ENCODE measurements around the gene SMC6.
A peak's percentile ranks its signal among the peaks of the same experiment; 100 is the strongest.

SMC6 gene

DNA sequence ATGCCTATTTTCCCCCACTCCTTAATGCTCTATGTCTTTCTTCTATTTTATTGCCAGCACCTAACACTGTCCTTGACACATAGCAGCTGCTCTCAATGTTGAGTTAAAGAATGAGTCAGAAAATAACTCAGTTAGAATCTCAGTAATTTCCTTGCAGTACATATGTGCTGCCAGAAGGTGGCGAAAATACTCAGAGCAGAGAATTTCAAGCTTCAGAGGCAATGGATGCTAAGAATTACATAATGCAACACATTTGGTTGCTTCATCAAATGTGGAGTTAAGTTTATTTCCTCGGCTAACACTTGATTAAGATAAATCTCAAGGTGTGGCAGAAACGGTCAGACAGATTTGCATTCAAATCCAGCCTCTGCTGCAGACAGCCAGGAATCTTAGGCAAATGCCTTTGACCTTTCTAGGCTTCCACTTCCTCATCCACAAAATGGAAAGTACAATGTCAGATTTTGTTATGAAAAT lies 107.5 kb downstream of the SMC6 start:
- peak; percentile 84 for DNase-seq

DNA sequence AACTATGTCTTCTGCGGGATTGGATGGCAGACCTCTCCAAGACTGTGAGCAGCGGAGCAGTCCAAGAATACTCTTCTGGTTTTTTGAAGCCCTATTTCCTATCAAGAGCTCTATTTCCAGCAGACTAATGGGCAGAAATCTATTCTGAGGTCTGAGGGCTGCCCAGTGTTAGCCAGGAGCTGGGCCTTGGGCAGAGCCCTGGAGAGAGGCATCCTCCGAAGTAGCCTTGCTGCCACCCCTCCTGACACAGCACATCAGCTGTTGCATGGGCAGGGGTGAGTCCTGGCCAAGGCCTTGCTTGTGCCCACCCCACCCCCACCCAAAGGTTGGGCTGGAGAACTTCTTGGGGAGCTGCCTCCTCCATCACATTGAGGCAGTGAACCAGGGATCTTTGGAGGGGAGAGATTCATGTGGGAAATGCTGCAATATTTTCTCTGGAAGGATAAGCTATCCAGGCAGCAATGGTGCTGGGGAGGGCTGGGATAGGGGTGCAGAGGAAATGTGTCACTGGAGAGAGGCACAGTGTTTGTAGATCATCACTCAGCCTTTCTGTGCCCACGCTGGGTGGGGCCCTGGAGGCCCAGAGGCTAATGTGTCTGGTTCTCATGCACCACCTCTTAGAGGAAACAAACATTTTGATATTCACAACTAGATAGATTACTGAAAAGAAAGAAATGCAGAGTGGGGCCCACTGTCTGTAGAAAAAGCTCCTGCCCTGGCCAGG lies 108.5 kb downstream of the SMC6 start:
- DNase-seq = peak; percentile 75

DNA sequence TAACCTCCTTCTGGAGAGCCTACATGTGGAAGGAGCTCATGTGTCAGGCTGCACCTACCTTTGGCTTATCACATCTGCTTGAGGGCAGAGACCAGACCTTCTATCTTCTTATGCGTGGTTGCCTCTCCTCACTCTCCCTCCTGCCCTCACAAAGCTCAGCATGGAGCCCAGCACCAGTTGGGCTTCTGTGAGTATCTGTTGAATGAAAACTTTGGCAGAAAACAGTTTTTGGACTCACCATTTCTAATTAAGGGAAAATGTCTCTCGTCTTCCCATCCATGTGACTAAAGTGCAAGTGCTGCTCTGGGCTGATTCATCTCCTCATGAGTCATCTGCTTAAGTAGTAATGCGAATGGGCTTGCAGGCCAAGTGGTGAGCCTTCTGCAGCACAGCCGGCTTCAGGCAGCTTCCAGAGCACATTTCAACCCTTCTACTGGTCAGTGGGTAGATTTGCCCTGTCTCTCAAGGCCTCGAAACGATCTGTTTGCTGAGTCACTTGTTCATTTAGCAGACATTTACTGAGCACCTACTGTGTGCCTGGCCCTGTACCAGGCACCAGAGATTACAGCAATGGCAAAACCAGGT lies 110.5 kb downstream of the SMC6 start:
- DNase-seq = peak; percentile 92

DNA sequence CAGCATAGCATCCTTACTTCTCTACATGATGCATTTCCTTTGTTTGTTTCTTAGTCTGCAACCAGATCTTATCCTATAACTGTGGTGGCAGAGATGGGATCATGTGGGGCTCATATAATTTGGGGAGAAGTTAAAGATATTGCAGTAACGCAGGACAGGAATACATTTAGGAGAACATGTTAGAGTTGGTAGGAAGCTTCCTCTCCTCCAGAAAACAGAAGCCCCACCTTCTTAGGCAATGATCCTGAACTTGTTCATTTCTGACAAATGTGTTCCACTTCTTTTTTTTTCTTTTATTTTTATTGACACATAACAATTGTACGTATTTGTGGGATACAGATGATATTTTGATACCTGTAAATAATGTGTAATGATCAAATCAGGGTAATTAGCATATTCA lies 113.2 kb downstream of the SMC6 start:
- peak; percentile 29 for DNase-seq

DNA sequence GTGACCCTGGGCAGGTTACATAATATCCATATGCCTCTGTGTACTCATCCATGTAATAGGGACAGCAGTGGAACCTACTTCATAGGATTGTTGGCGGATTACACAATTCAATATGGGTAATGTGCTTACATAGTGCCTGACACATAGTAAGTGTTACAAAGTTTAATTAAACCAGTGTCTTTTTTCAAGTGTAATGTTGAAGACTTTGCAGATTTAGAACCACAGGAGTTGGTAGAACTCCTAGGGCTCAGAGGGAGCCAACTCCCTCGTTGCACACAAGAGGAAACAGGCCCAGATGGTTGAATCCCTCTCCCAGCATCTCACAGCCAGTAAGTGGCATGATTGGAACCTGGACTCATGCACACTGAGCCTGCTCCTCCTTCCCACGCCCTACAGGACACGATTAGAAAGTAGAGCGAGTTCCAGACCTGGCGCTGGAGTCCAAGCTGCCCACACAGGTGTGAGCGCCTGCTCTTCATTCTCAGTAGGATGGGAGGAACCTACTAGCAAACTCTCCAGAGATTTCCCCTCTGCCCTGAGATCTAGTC lies 115.3 kb downstream of the SMC6 start:
- peak; percentile 28 for DNase-seq

DNA sequence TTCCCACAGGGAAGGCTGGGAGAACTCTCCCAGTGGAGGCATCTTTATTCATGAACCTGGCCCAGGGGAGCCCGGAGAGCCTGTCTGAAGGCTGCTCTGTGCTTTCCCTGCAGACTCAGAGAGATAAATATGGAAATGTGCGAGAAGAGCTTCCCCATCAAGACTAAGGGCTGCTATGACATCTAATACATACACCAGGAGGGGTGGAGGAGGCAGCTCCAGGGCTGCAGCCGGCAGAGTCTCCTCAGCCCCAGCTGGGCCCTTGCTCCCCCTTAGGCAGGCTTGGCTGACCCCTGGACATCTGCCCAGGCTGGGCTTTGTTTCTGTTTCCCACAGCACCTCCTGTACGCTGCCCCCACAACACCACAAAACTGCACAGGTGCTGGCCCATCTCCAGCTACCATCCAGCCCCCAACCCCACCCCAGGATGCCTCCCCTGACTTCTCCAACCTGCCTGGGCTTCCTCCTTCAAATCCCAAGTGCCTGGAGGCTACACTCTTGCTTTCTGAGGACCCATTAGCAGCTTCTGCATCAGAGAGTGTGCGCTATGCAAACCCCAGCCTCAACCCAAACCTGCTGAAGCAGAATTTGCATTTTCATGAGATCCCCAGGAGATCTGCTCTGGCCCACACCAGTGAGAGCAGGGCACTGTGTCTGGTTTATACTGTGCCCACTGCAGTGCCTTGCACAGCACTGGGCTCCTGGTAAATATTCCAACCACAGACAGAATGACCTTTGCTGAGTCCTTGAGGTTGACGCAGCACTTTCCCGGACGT lies 116.3 kb downstream of the SMC6 start:
- no peak for DNase-seq

DNA sequence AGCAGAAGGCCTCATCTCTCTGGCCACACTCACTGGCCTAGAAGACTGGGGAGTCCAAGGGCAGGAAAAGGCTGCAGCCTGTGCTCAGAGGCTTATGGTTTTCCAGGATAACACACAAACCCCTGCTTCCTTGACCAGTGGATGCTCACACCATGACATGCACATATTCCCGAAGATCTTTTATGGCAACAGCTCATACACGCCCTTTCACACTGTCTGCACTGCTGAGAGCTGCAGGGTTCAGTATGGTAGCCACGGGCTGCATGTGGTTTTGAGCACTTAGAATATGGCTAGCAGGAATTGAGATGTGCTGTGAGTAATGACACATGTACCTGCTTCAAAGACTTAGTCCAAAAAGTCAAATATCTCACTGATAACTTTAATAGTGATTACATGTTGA lies 117.4 kb downstream of the SMC6 start:
- no peak for DNase-seq

DNA sequence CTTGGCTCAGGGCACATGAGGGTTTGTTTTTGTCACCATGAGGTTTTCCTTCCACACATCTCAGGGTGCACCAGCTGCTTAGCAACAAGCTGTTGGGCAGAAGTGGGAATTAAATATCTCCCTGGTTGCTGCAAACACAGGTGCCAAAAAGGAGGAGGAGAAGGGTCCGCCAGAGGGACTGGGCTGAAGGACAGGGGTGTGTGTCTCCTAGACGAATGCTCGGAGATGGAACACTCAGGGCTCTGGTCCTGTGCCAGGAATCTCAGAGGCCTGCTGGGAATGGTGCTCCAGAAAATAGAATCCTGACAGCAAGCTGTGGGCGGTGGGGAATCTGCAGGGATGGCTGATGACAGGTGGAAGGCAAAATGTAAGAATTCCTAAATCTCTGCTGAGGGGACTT lies 118.6 kb downstream of the SMC6 start:
- DNase-seq = no peak

DNA sequence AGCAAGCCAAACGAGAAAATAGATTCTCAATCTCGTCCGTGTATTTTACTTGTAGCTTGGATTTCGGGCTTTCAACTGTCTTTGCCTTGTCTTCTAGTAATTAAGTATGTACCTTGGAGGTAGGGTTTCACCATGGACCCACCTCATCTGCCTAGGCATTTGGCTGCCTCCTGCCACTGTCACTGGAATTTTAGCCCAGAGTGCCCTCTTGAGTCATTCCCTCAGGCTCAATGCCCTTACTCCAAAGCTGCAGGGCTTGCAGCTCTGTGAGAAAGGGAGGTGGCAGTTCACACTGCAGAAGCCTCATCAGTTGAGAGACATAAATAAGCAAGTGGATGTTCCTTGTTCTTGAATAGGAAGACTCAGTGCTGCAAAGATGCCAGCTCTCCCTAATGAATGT lies 123.5 kb downstream of the SMC6 start:
- no peak for DNase-seq

DNA sequence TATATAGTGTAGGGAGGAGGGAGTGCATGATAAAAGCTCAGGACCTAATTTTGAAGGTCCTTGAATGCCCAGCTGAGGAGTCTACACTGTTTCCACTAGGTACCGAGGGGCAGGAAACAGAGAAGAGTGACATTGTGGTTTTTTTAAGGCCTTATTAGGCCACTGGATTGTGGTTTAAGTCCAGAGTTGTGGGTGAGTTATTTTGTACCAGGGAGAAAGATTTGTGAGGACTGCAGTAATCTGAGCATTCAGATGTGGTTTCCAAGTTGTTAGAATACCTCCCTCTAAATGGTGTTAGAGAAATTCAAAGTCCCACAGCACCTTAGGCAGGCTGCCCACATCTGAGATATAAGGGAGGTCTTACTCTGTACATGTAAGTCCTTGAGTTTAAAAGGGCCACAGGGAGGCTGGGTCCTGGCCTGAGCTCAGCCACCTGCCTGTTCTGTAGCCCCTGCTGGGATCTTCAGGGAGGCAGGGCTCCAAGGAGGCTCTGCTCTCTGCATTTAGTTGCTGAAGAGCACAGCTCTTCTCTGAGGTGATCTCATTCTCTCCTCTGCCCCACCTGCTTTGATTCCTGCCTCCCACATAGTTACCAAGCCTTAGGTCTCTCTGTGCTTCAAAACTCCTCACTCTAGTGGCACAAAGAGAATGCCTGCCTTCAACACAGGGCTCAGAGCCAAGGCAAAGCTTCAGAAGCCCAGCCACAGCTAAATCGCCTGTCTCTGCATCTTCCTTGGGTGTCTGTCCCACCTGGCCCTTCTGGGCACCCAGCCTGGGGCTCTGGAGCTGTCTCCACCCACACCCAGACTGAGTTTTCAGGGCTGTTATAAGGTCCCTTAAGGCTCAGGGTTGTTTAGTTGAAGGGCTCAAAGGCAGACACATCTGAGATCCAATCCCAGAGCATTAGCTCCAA lies 125.0 kb downstream of the SMC6 start:
- DNase-seq = no peak

DNA sequence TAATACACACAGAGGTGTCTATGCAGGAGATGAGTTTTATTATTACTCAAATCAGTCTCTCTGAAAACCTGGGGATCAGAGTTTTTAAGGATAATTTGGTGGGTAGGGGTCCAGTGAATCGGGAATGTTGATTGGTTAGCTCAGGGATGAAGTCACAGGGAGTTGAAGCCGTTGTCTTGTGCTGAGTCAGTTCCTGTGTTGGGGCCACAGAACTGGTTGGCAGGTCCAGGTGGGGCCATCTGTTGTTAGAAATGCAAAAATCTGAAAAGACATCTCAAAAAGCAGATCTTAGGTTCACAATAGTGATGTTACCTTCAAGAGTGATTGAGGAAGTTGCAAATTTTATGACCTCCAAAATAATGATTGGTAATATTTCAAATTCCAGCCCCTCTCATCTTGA lies 126.2 kb downstream of the SMC6 start:
- no peak for DNase-seq

DNA sequence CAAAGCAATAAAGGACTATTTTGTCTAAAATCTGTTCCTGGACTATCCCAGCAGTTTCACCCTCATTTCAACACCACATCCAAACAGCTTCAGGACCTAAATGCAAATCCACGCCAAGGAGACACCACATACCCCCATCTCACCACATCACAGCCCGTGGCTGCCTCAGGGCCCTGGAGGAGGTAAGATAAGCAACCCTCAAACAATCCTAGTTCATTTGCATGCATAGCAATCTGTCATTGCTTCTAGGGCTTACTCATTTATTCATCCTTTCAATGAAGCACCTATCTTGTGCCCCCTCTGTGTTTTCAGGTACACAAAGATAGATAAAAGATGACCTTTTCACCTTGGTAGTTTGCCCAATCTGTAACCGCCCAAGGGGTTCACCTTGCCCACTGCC lies 126.6 kb downstream of the SMC6 start:
- no peak for DNase-seq

DNA sequence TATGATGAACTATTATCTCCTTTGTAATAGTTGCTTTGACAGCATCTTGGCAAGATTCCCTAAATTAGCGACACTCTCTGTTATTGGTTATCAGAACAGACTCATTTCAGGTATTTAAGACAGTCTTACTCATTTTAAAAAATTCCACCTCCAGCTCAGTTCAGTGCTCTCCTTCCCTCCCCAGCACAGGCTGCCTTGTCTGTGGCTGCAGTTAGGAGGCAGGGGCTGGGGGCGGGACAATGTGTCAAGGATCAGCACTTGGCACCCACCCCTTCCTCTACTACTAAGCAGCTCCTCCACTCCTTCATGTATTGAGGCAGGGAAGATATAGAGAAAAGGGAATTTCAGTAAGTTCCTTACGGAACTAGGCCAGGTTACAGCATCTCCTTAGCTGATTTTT lies 128.2 kb downstream of the SMC6 start:
- no peak for DNase-seq

DNA sequence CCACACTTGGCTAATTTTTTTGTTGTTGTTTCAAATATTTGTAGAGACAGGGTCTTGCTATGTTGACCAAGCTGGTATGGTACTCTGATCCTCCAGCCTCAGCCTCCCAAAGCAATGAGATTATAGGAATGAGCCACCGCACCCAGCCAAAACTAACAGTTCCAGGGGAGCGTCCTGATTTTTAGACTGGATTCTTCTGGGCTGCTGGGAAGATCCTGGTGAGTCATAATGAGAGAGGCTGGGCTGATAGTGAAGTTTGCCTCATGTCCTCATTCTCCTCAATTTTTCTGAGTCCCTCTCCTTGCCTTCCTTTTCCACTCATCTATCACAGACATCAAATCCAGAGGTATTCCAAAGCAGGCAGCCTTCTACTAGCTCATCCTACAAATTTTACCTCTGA lies 131.8 kb downstream of the SMC6 start:
- no peak for DNase-seq

DNA sequence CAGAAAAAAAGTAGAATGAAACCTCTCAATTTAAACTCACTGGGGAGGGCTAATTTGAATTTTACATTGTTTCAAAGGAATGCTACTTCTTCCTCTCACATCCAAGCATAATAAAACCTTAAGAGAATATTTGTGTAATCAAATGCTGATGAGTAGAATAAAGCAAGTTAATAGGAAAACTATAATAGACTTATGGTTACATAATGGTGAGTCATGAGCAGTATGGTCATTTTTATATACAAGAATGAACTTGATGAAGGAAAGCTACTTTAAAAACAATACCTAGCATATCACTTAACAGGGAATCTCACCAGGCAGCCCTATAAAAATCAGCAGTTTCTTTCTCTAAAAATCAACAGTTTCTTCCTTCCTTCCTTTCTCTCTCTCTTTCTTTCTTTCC lies 132.8 kb downstream of the SMC6 start:
- no peak for DNase-seq

DNA sequence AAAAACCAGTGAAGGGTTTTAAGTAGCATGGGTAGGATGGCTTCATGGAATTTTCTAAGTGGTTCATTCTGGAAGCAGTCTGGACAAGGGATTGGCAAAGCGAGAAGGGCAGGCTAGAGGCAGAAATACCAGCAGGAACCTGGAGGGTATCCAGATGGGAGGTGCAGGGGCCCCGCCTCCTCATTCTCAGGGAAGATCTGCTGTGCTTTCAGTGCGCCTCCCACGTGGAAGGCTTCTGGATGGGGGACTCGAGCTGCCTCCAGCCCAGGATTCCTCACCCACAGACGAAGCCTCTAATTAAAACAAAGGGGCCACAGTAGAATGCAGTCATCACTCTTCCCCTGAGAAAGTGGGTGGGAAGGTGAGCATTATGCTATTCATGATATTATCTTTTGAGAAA lies 133.3 kb downstream of the SMC6 start:
- DNase-seq = no peak

DNA sequence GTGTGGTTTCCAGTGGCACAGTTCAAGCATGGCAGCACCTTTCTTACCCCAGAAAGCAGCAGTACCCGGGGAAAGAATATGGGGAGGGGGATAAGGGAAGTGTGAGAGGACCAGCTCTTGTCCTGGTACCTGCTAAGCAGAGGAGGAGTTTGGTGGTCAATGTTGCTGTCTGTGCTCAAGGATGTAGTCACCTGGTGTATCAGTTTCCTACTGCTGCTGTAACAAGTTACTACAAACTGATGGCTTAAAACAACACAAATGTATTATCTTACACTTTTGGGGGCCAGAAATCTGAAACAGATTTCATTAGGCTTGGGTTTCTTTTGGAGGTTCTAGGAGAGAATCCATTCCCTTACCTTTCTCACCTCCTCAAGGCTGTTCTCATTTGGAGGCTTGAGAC lies 135.7 kb downstream of the SMC6 start:
- no peak for DNase-seq

DNA sequence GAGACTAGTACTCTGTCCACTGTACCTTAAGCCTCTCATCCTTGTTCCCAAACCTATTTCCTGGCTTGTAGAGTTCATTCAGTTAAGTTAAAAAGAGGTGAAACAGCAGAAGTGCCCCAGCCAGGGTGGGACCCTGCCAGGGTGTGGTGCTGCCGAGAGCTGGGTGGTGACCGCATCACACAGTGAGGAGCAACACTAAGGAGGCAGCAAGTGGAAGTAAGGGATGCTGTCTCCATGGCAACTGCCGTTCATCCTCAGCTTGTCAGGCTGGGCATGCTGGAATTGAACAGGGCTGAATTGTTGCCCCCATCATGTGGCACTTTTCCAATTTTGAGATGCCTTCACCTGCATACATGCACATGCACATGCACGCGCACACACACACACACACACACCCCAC lies 136.1 kb downstream of the SMC6 start:
- DNase-seq = no peak

DNA sequence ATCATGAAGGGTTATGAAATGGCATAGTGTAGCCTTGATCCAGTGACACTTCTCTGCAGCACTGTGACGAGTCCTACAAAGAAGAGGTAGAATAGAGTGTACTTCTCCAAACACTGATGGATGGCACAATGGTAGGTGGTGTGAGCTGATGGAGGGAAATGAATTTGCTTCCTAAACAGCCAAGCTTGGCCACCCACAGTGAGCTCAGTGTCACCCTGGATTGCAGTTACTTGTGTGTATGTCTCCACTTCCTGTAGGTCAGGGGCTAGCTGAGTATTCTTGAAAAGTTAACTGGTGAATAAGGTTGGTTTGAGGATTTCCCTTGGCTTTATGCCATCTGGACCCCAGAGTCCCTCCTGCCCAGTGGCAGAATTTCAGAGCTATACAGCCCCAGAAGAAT lies 137.2 kb downstream of the SMC6 start:
- peak; percentile 12 for DNase-seq

DNA sequence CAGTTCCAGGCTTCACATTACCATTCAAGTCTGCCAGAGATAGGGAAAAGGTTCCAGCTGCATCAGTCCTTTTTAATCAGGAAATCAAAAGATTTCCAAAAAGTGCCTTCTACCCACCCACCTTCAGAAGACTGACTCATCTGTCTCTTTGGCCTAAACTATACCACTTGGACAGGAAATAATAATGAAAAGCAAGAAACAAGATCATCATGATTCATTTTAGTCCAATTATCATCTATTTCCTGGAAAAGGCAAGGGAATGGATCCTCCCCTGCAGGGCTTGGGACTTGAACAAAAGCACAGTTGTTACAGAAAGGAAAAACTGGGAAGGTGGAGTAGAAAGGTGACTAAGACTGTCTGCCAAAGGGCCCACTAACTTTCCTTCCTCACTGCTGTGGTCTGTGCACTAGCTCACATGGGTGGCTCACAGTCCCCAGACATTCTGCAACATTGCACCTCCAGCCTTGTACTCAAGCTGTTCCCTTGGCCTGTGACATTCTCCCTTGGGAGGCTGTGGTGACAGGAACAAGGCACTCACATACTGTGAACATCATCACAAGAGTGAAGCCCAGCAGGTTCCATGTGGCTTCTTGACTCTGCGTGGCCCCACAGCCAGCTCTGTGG lies 137.8 kb downstream of the SMC6 start:
- DNase-seq = no peak

DNA sequence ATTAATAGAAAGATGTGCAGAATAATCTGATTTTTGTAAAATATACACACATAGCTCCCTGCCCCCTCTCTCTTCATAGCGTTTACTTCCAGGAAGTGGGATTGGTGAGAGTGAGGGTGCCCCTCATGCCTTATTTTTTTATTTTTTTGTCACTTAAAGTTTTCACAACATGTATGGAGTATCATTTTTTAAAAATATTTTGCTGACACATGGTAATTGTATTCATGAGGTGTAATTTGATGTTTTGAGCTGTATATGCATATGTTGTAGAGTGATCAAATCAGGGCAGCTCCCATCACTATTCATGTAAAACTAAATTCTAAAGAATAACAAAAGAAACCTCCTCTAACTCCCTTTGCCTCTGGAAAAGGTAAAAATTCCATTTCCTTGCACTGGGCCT lies 138.5 kb downstream of the SMC6 start:
- no peak for DNase-seq
